Activated T-cell treated with anti-CD3 and anti-CD28 coated beads, Interleukin-2, amount 50 U/mL, for 24 hours (primary cell): ENCODE data around the gene CD180.

Source experiments
- DNase-seq: peaks from one replicate; pipeline ENCODE4 v3.0.0-alpha.2; 2020
- H3K27ac Mint-ChIP-seq: 2 replicates; pipeline ENCODE4 v1.8.0; 2020; ENCODE audit warnings: mild to moderate bottlenecking, mixed read lengths
- H3K27me3 Mint-ChIP-seq: 2 replicates; pipeline ENCODE4 v1.8.0; 2020; ENCODE audit warnings: mixed read lengths
- H3K36me3 Mint-ChIP-seq: 2 replicates; pipeline ENCODE4 v1.8.0; 2020; ENCODE audit warnings: low read depth, mixed read lengths
- H3K4me1 Mint-ChIP-seq: 2 replicates; pipeline ENCODE4 v1.8.0; 2020; ENCODE audit warnings: low read depth, mixed read lengths
- H3K4me3 Mint-ChIP-seq: 2 replicates; pipeline ENCODE4 v1.8.0; 2020; ENCODE audit warnings: mild to moderate bottlenecking, moderate library complexity, mixed read lengths
- H3K9me3 Mint-ChIP-seq: 2 replicates; pipeline ENCODE4 v1.8.0; 2020; ENCODE audit warnings: mixed read lengths

CD180 gene

DNA sequence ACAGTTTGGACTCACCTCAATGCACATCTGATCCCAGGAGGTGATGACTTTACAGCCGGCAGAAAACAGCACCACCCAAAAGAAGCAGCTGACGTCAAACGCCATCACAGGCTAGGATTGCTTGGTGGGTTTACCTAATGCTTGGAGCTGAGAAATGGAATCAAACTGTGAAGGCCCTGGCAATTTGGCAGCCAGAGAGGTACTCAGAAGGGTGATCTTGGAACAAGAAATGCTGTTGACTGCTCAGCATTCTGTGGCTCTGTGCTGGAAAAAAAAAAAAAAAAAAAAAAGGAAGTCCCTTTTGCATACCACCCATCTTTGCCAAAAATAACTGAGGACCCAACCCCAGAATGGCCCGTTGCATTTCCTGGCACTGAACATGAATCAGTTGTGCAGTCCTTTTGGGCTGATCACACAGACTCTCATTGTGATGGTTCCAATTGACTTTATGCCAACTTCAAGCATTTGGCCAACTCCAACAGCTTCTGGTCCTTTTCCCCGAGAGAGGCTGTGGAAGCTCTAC lies at the start of gene CD180:
CD180 (minus strand) TSS at position 263 of the 523 bp plus-strand sequence; CDS start at position 105, 158 bp downstream.
- no peak within 1 kb of the TSS for H3K27ac Mint-ChIP-seq
- H3K4me1 Mint-ChIP-seq: peaks cover 39% of the 10 kb centered on the region

DNA sequence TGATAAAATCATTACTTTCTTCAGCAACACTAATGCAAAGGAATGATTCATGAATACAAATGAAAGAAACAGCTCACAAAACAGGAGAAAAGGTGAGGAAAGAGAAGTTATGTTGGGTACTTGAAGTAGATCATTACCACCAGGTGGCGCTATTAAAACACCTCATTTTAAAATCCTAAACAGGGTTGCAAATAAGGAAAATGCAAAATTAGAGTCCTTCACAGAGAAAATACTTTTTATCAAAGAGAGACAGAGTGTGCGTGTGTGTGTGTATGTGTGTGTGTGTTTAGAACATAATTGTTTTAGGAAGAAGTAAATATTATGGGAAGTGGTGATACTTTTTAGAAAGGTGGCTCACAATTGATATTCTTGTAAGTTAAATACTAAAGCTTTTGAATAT lies 49.5 kb upstream of the CD180 start:
- Mint-ChIP-seq H3K4me1 (peaks cover 6% of the 10 kb centered on the region), H3K9me3 (no peaks in the 10 kb centered on the region), H3K27ac (no peak overlapping the region), H3K36me3 (no peaks in the 10 kb centered on the region), H3K4me3 (no peak overlapping the region), H3K27me3 (no peaks in the 10 kb centered on the region)
- no peak for DNase-seq

More for the DNA sequence above, at the start of gene CD180:
- Mint-ChIP-seq H3K9me3 (peaks cover 19% of the 10 kb centered on the region), H3K4me3 (no peak within 1 kb of the TSS), H3K36me3 (no peaks in the 10 kb centered on the region), H3K27me3 (no peaks in the 10 kb centered on the region)
- no peak for DNase-seq

DNA sequence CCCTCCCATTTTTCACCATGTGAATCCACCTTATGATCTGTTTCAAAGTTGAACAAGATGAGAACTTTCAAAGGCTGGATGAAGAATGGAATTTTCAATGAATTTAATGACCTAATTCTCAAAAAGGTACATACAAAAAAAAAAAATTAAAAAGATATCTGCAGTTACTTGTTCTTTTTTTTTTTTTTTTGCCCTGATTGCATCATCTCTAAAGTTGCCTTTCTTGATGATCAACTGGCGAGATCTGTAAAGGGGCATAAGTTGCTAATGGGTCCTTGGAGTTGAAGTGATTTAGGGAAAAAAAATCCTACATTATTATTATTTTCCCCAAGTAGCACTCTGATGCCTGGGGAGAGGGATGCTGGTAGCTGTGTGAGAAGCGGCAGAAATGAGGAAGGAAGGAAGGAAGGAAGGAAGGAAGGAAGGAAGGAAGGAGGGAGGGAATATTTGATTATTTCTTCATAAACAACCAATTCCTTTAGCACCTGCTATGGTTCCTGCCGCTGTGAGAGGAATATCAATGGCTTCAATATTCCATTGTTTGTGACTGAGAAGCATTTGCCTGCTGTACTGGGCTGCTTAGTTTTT lies 48.8 kb upstream of the CD180 start:
- H3K4me3 Mint-ChIP-seq: no peak overlapping the region
- DNase-seq: no peak
- no peak overlapping the region for H3K27ac Mint-ChIP-seq
- no peaks in the 10 kb centered on the region for H3K36me3 Mint-ChIP-seq
- no peaks in the 10 kb centered on the region for H3K27me3 Mint-ChIP-seq
- no peaks in the 10 kb centered on the region for H3K9me3 Mint-ChIP-seq
- peaks cover 6% of the 10 kb centered on the region for H3K4me1 Mint-ChIP-seq

DNA sequence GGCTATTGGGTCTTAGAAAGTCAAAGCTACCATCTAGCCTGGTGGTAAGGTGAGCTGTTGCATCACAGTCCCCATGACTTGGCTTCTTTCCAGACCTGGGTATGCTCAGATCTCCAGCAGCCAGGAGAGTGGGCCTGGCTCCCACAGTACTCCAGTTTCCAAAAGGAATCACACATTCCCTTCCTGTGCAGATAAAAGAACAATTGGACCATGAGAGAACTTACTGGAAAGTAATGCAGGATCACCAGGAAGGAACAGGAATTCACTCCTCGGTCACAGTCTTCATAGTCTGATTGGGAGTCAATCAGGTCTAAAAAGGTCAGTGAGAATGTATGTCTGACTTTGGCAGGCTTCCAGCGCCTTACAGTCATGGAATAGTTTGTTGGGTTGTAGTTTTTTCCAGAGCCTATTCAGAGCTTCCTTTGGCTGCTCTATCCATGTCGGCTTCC lies 47.8 kb upstream of the CD180 start:
- H3K4me3 Mint-ChIP-seq: no peak overlapping the region
- H3K27ac Mint-ChIP-seq: no peak overlapping the region
- DNase-seq: no peak

DNA sequence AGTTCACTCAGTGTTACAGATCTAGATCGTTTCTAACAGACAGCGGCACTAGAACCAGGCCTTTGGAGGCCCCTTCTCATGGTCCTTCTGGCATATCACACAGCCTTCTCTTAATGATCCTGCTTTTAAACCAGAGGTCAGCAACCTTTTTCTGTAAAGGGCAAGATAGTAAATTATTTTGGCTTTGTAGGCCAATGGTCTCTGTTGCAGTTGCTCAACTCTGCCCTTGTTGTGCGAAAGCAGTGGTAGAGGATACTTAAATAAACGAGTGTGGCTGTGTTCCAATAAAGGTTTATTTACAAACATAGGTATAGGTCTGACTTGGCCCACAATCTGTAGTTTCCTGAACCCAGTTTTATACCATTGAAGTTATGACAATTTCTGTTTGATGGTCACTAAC lies 47.3 kb upstream of the CD180 start:
- no peak overlapping the region for H3K4me3 Mint-ChIP-seq
- DNase-seq: no peak
- H3K36me3 Mint-ChIP-seq: no peaks in the 10 kb centered on the region
- no peaks in the 10 kb centered on the region for H3K27me3 Mint-ChIP-seq
- H3K27ac Mint-ChIP-seq: no peak overlapping the region
- peaks cover 6% of the 10 kb centered on the region for H3K4me1 Mint-ChIP-seq
- H3K9me3 Mint-ChIP-seq: no peaks in the 10 kb centered on the region

More for the DNA sequence above, 47.8 kb upstream of the CD180 start:
- no peaks in the 10 kb centered on the region for H3K27me3 Mint-ChIP-seq
- no peaks in the 10 kb centered on the region for H3K9me3 Mint-ChIP-seq
- H3K4me1 Mint-ChIP-seq: peaks cover 6% of the 10 kb centered on the region
- H3K36me3 Mint-ChIP-seq: no peaks in the 10 kb centered on the region

DNA sequence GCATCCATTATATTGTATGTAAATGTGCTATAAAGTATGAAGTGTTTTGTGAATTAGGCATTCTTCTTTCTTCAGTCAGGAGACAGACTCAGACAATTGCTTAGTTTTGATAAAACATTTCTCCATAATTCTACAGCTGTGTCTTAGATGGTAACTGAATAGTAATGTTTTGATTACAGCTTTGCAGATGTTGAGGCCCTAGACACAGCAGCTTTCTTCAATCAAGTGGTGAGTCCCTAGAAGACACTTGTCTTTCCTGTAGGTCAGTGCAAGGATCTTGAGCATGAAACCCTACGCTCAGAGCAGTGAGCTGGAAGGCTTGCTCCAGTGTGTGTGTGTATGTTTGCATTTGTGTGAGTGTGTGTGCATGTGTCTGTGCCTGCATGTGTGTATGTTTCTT lies 46.8 kb upstream of the CD180 start:
- no peaks in the 10 kb centered on the region for H3K9me3 Mint-ChIP-seq
- no peak overlapping the region for H3K4me3 Mint-ChIP-seq
- H3K27ac Mint-ChIP-seq: no peak overlapping the region
- H3K4me1 Mint-ChIP-seq: peaks cover under 1% of the 10 kb centered on the region
- H3K36me3 Mint-ChIP-seq: no peaks in the 10 kb centered on the region
- DNase-seq: no peak
- no peaks in the 10 kb centered on the region for H3K27me3 Mint-ChIP-seq

DNA sequence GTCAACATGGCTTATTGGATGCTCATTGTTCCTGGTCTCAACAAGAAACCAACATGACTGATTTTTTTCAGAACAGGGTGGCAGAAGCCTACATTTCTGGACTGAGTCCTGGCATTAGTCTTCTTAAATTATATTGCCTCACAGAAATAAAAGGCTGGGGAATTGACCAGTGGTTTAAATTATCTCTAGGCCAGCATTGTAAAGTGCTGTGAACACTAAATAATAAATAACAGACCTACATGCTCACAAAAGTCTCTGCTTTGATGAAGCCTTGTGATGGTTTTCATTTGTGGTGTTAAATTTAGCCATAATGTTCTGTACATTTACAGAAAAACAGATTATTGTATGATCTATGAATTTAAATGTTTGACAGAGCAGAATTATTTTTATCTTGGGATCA lies 44.7 kb upstream of the CD180 start:
- no peak for DNase-seq
- Mint-ChIP-seq H3K4me1 (no peaks in the 10 kb centered on the region), H3K27ac (no peak overlapping the region), H3K4me3 (no peak overlapping the region), H3K27me3 (no peaks in the 10 kb centered on the region), H3K9me3 (no peaks in the 10 kb centered on the region), H3K36me3 (no peaks in the 10 kb centered on the region)

DNA sequence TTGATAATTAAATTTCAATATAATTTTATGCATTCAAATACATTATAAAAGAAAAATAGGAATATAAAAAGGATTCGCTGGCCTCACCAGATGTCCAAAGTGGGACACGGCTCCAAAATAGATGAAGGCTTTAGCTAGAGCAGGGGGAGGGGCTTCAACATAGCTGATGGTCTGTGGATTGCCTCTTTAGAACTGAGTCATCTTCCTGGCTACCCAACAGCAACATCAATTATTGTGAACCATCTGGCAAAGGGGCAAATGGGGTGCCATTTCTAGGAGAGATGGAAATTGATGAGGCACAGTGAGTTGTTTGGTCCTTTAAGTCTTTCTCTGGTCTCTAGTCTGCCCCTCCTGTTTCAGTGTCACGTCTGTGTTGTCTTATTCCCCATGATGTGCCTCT lies 44.2 kb upstream of the CD180 start:
- no peak for DNase-seq
- H3K27ac Mint-ChIP-seq: no peak overlapping the region
- H3K27me3 Mint-ChIP-seq: no peaks in the 10 kb centered on the region
- H3K36me3 Mint-ChIP-seq: no peaks in the 10 kb centered on the region
- H3K4me1 Mint-ChIP-seq: no peaks in the 10 kb centered on the region
- no peaks in the 10 kb centered on the region for H3K9me3 Mint-ChIP-seq
- H3K4me3 Mint-ChIP-seq: no peak overlapping the region

DNA sequence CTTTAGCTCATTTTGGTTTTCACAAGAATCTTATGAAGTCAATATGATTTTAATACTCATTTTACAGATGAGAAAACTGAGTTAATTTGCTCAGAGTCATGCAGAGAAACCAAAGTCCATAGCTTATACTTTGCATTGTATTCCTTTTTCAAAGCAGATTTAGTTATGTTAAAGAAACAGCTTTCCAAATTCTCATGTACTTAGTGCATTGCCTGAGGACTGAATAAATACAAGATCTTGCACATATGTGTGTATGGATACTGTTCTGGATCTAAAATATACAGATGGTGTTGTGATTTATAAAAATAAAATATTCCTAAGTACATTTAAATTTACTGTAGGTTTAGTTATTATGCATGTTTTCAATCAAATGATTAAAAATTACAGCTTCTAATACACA lies 43.5 kb upstream of the CD180 start:
- no peak overlapping the region for H3K4me3 Mint-ChIP-seq
- DNase-seq: no peak
- no peak overlapping the region for H3K27ac Mint-ChIP-seq
- H3K36me3 Mint-ChIP-seq: no peaks in the 10 kb centered on the region
- H3K27me3 Mint-ChIP-seq: no peaks in the 10 kb centered on the region
- no peaks in the 10 kb centered on the region for H3K4me1 Mint-ChIP-seq
- H3K9me3 Mint-ChIP-seq: no peaks in the 10 kb centered on the region

DNA sequence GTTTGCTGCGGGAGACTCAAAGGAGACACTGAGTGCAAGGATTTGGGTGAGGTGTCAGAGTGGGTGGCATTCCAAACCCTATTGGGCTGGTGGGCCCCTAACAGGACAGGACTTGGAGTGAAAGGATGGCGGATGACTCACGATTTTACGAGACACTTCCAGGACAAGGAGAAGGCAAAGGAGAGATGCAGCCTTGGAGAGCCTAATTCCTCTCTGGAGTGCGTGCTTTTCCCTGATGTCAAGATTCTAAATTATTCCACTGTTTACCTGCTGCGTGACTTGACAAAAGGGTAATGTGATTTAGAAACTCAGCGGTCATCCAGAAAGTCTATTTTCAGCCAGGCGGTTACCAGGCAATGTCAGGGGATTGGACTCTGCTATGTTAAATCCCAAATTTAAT lies 41.6 kb upstream of the CD180 start:
- H3K9me3 Mint-ChIP-seq: no peaks in the 10 kb centered on the region
- H3K27ac Mint-ChIP-seq: no peak overlapping the region
- no peaks in the 10 kb centered on the region for H3K27me3 Mint-ChIP-seq
- H3K36me3 Mint-ChIP-seq: no peaks in the 10 kb centered on the region
- DNase-seq: no peak
- H3K4me3 Mint-ChIP-seq: no peak overlapping the region
- H3K4me1 Mint-ChIP-seq: no peaks in the 10 kb centered on the region

DNA sequence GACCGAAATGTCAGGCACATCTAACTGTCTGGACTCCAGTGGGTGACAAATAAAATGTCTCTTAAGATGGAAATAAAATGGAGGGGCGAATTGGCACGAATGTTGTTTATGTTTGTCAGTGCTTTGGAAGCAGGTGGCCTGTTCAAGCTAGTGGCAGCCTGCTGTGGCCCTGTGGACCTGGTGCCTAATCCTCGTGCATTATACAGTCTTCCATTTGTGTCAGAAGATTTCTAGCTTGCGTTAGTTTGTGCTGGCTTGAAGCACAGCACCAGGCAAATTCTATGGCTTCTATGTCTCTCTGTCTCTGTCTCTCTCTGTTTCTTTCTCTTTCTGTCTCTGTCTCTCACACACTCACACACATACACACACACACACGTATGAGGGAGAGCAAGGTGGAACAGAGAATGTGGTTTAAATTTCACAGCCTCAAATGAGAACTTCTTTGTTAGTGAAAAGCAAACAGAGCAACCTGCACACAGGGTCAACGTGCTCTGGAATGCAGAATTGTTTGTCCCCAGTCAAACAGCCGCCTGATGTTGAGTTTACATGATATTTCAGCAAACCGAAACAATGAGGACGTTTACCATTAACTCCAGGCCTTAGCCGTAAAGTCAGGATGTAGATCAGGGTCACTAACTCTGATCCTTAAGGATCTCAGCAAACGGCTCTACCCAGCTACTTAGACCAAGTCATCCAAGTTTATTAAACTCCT lies 39.0 kb upstream of the CD180 start:
- no peaks in the 10 kb centered on the region for H3K36me3 Mint-ChIP-seq
- no peak overlapping the region for H3K27ac Mint-ChIP-seq
- no peak for DNase-seq
- H3K27me3 Mint-ChIP-seq: no peaks in the 10 kb centered on the region
- no peaks in the 10 kb centered on the region for H3K4me1 Mint-ChIP-seq
- H3K9me3 Mint-ChIP-seq: no peaks in the 10 kb centered on the region
- H3K4me3 Mint-ChIP-seq: no peak overlapping the region

DNA sequence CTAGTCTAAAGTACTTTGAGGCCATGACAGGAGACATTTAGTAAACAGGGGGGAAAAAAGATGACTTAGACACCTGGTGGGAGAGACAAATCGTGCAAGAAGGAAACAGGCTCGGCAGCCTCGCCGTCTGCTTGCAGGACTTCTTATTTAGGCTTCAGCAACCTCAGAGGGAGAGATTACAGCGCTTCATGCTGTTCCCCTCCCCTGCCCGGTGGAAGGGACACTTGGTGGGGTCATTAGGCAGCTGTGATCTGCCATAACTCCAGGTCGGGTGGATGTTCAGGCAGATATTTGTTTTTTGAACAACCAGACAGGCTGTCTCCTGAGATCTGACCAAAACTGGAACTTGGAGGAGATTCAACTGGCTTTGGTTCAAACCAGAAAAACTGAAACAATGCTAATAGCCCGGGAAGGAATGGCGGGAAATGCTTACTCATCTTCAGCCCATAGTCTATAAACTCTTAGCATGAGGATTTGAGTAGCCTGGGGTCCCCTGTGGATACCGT lies 38.1 kb upstream of the CD180 start:
- H3K36me3 Mint-ChIP-seq: no peaks in the 10 kb centered on the region
- no peak overlapping the region for H3K4me3 Mint-ChIP-seq
- H3K9me3 Mint-ChIP-seq: no peaks in the 10 kb centered on the region

DNA sequence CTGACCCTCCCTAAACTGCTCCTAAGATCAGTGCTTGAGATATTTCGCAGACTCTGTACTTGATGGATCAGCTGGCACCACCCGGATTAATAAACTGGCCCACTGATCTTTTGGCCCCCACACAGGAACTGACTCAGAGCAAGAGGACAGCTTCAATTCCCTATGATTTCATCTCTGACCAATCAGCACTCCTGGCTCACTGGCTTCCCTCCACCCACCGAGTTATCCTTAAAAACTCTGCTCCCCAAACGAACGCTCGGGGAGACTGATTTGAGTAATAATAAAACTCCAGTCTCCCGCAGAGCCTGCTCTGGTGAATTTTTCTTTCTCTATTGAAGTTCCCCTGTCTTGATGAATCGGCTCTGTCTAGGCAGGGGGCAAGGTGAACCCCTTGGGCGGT lies 36.5 kb upstream of the CD180 start:
- Mint-ChIP-seq H3K4me3 (no peak overlapping the region), H3K27me3 (no peaks in the 10 kb centered on the region), H3K9me3 (no peaks in the 10 kb centered on the region), H3K36me3 (no peaks in the 10 kb centered on the region), H3K27ac (no peak overlapping the region), H3K4me1 (no peaks in the 10 kb centered on the region)
- DNase-seq: no peak

More for the DNA sequence above, 38.1 kb upstream of the CD180 start:
- DNase-seq: no peak
- H3K4me1 Mint-ChIP-seq: no peaks in the 10 kb centered on the region
- no peaks in the 10 kb centered on the region for H3K27me3 Mint-ChIP-seq
- no peak overlapping the region for H3K27ac Mint-ChIP-seq

DNA sequence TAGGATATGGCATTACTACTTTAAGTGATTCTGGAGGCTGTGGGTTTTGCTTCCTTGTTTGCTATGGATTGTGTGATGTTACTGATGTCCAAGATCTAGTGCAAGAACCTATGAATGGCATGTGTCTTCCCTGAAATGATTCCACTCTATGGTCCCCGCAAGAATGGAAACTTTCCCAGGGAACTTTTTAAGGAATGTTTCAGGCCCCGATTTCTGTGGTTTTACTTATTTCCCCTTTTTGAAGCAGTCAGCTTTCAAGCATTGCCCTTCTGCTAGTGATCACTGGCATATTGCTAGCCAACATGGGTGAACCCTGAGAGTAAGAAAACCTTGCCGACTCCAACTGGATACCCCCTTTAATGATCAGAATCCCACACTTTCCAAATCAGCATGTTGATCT lies 26.6 kb upstream of the CD180 start:
- Mint-ChIP-seq H3K9me3 (no peaks in the 10 kb centered on the region), H3K27me3 (no peaks in the 10 kb centered on the region), H3K4me3 (no peak overlapping the region), H3K27ac (no peak overlapping the region), H3K4me1 (peaks cover 39% of the 10 kb centered on the region), H3K36me3 (no peaks in the 10 kb centered on the region)
- DNase-seq: no peak
